GM18505 (cell line): Measurements from ENCODE around the gene ATP1B4.
"Not testable (repeated sequence)": the region's sequence is repeated elsewhere in the genome, so short reads cannot be mapped to it uniquely, and the experiment has no call there.

Source experiments
- ATAC-seq: cut with Tn5 transposase; IDR thresholded peaks from one replicate; pipeline ENCODE4 v1.9.1; 2021; ENCODE audit not compliant: unreplicated experiment
- POLR2A ChIP-seq: IDR thresholded peaks from 4 replicates; pipeline ENCODE4 v1.6.1; 2011; ENCODE audit warnings: borderline replicate concordance; ENCODE audit not compliant: insufficient read depth, insufficient read length; ENCODE audit errors: extremely low read depth

ATP1B4 gene

DNA sequence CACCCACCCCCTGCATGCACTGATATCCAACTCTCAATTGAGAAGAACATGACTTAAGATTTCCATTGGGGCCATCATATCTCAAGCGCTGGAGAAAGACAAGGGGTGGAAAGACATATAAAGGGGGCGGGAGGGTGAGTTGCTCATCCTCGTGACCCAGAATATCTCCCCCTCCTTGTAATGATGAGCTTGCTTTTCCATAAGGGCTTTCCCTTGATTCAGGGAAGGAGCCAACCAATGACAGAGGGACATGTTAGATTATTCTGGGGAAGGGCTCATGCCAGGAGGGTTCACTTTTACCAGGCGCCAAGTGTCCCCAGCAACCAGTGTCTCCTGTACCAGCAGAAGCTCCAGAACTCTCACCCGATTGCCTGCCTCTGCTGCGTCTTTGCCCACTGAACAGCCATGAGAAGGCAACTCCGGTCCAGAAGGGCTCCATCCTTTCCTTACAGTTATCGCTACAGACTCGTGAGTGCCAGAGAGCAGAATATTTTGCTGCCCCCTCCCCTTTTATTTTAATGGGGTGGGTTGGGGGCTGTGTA is at the start of gene ATP1B4:
TSS of gene ATP1B4 (plus strand) at position 326 of the 542 bp plus-strand sequence. CDS start at position 406, 80 bp downstream.
- ATAC-seq, result no peak
- TF ChIP-seq POLR2A, result no peak

GRCh38 chrX:120315776-120316175 is 46.1 kb upstream of the ATP1B4 start:
- ATAC-seq, result no peak
- no peak for TF ChIP-seq POLR2A

GRCh38 chrX:120316587-120317283 is 45.2 kb upstream of the ATP1B4 start:
- no peak for TF ChIP-seq POLR2A
- ATAC-seq, result no peak

DNA sequence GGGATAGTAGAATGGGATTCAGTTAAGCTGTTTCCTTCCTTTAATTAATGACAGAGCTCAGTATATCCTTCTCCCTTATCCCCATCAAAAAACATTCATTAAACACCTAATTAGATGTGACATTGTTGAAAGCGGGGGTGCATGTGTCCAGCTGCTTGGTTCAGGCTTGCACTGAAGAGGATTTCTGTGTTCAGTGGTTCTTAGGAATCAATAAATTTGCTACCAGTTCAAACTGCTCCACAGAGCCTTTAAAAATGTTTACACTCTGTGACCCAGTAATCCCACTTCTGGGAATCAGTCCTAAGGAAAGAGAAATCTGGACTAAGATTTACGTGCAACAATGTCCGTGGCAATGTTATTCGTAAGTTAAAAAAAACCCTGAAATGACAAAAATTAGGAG is 43.5 kb upstream of the ATP1B4 start:
- no peak for TF ChIP-seq POLR2A
- no peak for ATAC-seq

DNA sequence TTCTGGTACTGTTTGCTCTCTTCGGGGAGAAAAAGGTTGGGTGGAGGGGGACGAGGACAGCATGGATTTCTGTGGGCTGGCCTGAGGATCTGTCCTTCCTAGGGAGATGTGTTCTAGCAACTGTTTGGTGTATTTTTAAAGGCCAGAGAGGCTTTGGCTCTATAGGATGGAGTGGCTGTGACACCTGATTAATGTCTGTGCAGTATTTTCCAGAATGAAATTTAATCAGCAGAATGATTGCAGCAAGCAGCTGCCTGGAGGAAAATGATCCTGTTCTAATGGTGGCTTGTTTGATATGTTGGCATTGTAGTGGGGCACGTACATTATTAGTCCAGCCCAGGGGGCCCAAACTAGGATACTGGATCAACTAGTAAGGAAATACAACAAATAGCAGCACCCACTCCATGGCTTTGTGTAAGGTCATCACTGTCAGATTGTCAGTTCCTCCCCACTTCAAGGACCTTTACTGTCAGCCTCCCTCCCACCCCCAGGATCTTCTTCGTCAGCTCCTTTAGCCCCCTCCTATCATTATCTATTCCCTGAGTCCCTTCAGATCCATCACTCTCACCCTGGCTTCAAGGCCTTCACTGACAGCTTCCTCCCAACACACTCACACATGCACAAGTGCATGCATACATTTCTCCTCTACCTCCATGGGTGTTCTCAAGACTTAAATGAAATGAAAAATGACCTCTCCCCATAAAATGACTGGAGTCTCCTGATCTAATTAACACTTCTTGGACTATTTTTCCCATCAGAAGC is 40.2 kb upstream of the ATP1B4 start:
- no peak for ATAC-seq
- no peak for TF ChIP-seq POLR2A

DNA sequence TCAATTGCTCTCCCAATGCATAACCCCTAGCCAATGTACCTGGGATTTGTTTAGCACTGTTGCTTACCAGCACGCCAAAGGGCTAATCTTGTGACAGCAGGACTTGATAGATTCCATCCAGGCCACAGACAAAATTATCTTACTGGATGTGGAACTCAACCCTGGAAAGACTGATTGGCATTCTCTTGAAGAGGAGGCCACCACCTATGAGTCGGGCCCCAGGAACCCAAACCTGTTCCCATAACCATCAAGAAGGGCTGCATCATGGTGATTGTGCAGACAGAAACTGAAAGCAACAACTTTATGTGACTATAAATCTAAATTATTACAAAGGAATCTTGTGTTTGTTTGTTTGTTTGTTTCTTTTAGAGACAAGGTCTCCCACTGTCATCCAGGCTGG is 30.8 kb upstream of the ATP1B4 start:
- TF ChIP-seq POLR2A, result no peak

DNA sequence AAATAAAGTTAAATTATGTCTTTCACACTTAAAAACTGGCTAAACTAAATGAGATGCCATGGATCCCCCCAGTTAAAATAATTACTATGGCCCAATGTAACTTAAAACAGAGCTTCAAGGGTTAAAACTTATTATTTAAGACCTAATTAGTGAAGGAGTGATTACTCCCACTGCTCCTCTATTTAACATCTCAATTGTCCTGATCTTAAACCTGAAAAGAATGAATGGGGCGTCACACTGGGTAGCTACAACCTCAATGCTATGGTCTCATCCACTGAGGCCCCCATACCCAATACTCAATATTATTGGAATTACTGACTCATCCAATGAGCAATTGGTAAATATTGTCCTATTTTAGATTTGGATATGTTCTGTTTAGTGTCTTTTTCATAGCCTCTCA is 29.5 kb upstream of the ATP1B4 start:
- ATAC-seq, result no peak

More for the DNA sequence above, 30.8 kb upstream of the ATP1B4 start:
- ATAC-seq, result no peak

DNA sequence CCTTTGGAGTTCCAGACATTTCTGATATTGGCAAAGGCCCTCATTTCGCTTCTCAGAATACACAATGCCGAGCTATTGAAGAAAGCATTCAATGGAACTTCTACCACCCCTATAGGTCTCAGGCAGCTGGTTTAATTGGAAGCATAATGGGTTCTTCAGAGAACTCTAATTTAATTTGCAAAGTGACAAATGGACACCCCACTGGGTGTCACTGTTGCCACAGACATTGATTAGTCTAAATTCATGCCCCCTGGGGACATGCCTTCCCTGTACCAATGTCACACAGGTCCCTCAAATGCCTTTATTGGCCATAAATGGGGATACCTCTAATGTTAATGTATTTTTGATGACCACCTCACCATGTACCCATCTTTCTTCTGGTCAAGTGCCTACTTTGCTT is 27.7 kb upstream of the ATP1B4 start:
- ATAC-seq, result no peak
- TF ChIP-seq POLR2A, result no peak

More for the DNA sequence above, 29.5 kb upstream of the ATP1B4 start:
- TF ChIP-seq POLR2A, result no peak

- ATAC-seq, result no peak
- TF ChIP-seq POLR2A, result no peak
Observed at GRCh38 chrX:120334603-120335002, 27.3 kb upstream of the ATP1B4 start.

DNA sequence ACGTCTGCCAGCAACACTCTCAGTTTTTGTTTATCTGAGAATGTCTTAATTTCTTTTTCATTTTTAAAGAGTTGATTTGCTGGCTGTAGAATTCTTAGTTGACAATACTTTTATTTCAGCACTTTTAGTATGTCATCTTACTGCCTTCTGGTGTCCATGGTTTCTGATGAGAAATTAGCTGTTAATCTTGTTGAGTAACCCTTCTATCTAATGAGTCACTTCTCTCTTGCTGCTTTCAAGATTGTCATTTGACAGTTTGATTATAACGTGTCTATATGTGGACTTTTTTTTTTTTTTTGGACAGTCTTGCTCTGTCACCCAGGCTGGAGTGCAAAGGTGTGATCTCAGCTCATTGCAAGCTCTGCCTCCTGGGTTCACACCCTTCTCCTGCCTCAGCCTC is 26.6 kb upstream of the ATP1B4 start:
- no peak for TF ChIP-seq POLR2A
- no peak for ATAC-seq

DNA sequence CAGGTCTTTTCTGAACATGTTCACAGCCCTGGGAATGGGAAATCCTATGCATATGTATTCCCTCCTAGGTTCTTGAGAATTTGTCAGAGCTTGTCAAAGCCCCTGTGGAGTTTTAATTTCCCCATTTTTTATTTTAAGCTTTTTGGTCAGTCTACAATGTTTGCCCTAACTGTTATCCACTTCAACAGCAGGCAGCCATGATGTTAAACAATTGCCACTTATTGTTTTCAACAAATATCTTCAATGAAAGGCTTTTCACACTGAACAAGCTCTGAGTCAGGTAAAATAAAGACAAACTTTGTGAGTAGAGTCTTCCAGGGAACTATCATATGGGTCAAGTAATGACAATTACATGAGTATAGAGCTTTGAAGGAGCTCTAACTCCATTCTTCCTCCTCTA is 25.0 kb upstream of the ATP1B4 start:
- no peak for TF ChIP-seq POLR2A
- no peak for ATAC-seq

DNA sequence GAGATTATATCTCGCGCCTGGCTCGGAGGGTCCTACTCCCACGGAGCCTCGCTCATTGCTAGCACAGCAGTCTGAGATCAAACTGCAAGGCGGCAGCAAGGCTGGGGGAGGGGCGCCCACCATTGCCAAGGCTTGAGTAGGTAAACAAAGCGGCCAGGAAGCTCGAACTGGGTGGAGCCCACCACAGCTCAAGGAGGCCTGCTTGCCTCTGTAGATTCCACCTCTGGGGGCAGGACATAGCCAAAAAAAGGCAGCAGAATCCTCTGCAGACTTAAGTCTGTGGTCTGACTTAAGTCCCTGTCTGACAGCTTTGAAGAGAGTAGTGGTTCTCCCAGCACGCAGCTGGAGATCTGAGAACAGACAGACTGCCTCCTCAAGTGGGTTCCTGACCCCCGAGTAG is 17.3 kb upstream of the ATP1B4 start:
- not testable (repeated sequence) for ATAC-seq

DNA sequence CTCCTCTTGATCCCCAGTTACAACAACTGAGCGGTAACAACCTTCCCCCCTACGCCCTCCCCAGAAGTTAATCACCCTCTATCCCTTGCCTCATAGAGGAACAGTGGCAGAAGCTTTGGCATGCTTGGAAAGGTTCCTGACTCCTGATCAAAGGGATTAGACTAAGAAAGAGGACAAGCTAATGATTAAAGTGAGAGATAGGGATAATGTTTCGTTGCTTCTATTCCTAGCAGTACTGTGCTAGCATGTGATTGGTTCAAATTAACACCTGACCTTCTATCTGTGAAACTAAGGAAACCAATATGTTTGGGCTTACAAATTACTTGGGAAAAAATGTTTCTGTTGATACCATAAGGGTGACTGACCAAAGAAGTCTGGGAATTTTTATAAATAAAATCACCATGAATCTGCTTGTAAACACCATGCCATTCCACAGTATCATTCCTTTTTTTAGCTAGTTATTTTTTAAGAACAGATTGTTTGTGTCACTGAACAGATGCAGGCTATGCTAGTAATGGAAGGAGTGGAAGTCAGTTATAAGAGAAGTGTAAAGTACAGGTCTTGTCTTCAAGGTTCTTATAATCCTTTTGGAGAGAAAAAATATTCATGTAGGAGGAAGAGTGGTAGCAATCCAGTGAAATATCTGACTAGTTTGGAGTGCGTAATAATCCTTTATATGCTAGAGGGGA is 11.3 kb upstream of the ATP1B4 start:
- TF ChIP-seq POLR2A, result no peak
- no peak for ATAC-seq
